Esophagus muscularis mucosa (tissue), 4 donors: ENCODE measurements around the gene CAMTA1. TPM values are rescaled to one million over a fixed set of nuclear protein-coding genes. Genes with fewer than 3 reads are reported as not detected.

Experiments
- DNase-seq: peaks from one replicate; pipeline ENCODE4 v3.0.0-alpha.2; 2017; ENCODE audit errors: extremely low spot score
- H3K27ac ChIP-seq, 4 donors: fragments of 200-600 bp; sonication (generic); replicated peaks in 1 of 4; 1 replicate in 3 of 4; 2 replicates in 1 of 4; pipeline ENCODE4 v1.5.1; 2016 to 2019; ENCODE audit warnings: mild to moderate bottlenecking in 1 of 4
- H3K27me3 ChIP-seq, 4 donors: fragments of 200-600 bp; sonication (generic); one replicate each; pipeline versions ENCODE4 v1.5.1 to v1.6.0; 2016 to 2019
- H3K36me3 ChIP-seq, 4 donors: fragments of 200-600 bp; sonication (generic); one replicate each; pipeline ENCODE4 v1.5.1; 2016 to 2019
- H3K4me1 ChIP-seq, 4 donors: fragments of 200-600 bp; sonication (generic); one replicate each; pipeline ENCODE4 v1.5.1; 2016 to 2019
- H3K4me3 ChIP-seq, 4 donors: fragments of 200-600 bp; sonication (generic); 1 replicate in 2 of 4; 2 replicates in 2 of 4; pipeline ENCODE4 v1.5.1; 2016 to 2019; ENCODE audit warnings: mild to moderate bottlenecking in 4 of 4, moderate library complexity in 1 of 4
- H3K9me3 ChIP-seq, 4 donors: fragments of 200-600 bp; sonication (generic); 1 replicate in 3 of 4; 2 replicates in 1 of 4; pipeline ENCODE4 v1.5.1; 2016 to 2019
- EP300 ChIP-seq: sonication (generic); formaldehyde crosslinking; IDR thresholded peaks from one replicate; pipeline ENCODE4 v1.6.1; 2017; ENCODE audit warnings: antibody characterized with exemption
- POLR2A ChIP-seq: fragments of 450-650 bp; IDR thresholded peaks from one replicate; pipeline ENCODE4 v1.6.1; 2017; ENCODE audit warnings: antibody characterized with exemption, moderate library complexity, mild to moderate bottlenecking, low read depth
- POLR2AphosphoS5 ChIP-seq, 2 donors: sonication (generic); formaldehyde crosslinking; IDR thresholded peaks; one replicate each; pipeline ENCODE4 v1.6.1; 2017; ENCODE audit warnings: antibody characterized with exemption in 2 of 2
- WGBS: methylation state at CpG from one replicate; pipeline ENCODE4 v1.1.5; 2018; 5-methylcytosine and 5-hydroxymethylcytosine counted together
- intact Hi-C: fragments of 100-400 bp; cut with DNase I; formaldehyde crosslinking; loops from one replicate; pipeline ENCODE4 v1.15.1; 2023
- total RNA-seq, 4 donors: library from RNA; depleted of rRNA; stranded (reverse); fragments of >200 nt; gene quantifications; one replicate each; pipeline versions ENCODE4 v1.1.0 to v1.2.1, GENCODE V29; 2016
- TF ChIP-seq, protein P1 (sequence below), 3 experiments: fragments of 200-600 bp in 2 of 3; fragments of 450-650 bp in 1 of 3; sonication (generic) in 2 of 3; IDR thresholded peaks; one replicate each; pipeline ENCODE4 v1.5.1; 2017 to 2019; ENCODE audit warnings: antibody characterized with exemption in 3 of 3, mild to moderate bottlenecking in 2 of 3, moderate library complexity in 1 of 3

CAMTA1 gene
- total RNA-seq, 4 donors from 2014 or later = 109 to 226 (median 139) TPM

DNA sequence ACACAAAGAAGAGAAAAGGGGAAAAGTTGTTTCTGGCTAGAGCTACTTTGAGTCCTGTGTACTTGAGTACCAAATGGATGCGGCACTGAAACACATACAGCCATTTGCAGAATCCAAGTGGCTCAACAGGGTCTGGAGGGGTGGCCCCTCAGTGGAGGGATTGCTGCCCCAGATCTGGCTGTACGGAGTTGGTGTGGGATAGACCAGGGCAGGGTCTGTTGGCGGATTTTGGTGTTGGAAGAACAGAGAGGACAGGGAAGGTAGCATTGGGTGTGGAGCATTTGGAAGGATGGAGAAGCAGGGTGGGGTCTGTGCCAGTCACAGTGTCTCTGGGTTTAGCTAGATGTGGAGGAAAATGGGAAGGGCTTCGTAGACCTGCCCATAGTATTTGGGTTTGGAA lies 220.5 kb downstream of the CAMTA1 start:
- no peak overlapping the region for H3K4me3 ChIP-seq
- no peaks in the 10 kb centered on the region for H3K36me3 ChIP-seq
- H3K9me3 ChIP-seq = no peaks in the 10 kb centered on the region
- DNase-seq = no peak
- H3K27me3 ChIP-seq = peaks cover 0 to 23% (median 0%) of the 10 kb centered on the region in 4 donors
- WGBS = 96% methylated on average over 4 of the region's 4 CpGs
- no peaks in the 10 kb centered on the region for H3K4me1 ChIP-seq
- intact Hi-C loops = no loop called here
- TF ChIP-seq POLR2AphosphoS5 (IDR thresholded peaks at IDR 0.05) (no peak), POLR2A (no peak), EP300 (no peak)
- no peak overlapping the region for H3K27ac ChIP-seq

DNA sequence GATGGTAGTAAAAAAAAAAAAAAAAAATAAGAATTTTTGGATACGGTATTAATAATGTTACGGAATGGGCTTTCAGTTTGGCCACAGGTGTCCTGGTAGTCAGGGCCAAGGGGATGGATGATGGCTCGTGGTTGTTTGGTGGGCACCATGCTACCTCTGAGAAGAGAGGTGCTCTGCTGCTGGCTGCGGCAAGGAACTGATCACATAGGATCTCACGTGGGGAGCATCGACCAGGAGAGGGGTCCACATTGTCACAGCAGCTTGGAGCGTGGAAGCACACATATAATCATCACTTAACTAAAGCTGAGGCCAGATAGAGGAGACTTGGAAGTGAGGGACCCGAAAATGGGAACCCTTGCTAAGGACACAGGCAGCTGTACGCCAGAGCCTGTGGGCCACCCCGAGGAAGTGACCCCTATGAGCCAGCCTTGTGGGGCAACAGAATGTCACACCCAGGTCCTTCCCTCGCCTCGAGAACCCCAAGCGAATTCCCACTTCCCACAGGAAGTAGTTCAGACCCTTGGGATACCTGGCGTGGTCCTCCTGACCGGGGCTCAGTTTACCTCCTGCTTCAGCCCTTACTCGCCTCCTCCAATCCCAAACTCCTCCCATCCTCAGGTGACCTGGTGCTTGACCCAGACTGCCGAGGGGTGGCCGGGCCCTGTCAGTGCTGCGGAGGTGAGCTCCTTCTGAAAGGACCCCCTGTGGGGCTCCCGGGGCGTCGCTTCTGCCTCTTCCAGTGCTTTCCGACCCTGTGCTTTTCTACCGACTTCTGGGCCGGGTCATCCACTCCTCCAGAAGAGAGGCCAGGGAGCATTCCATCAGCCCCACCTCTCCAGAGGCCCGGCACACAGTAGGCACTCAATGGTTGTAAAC lies 222.0 kb downstream of the CAMTA1 start:
- H3K27ac ChIP-seq = no peak overlapping the region
- WGBS = 91% methylated on average over 18 of the region's 26 CpGs
- no peak overlapping the region for H3K4me3 ChIP-seq
- H3K4me1 ChIP-seq = no peaks in the 10 kb centered on the region
- DNase-seq = no peak
- H3K9me3 ChIP-seq = no peaks in the 10 kb centered on the region
- intact Hi-C loops = no loop called here
- H3K27me3 ChIP-seq = peaks cover 0 to 23% (median 0%) of the 10 kb centered on the region in 4 donors
- TF ChIP-seq EP300 = no peak
- TF ChIP-seq, protein P1, sequence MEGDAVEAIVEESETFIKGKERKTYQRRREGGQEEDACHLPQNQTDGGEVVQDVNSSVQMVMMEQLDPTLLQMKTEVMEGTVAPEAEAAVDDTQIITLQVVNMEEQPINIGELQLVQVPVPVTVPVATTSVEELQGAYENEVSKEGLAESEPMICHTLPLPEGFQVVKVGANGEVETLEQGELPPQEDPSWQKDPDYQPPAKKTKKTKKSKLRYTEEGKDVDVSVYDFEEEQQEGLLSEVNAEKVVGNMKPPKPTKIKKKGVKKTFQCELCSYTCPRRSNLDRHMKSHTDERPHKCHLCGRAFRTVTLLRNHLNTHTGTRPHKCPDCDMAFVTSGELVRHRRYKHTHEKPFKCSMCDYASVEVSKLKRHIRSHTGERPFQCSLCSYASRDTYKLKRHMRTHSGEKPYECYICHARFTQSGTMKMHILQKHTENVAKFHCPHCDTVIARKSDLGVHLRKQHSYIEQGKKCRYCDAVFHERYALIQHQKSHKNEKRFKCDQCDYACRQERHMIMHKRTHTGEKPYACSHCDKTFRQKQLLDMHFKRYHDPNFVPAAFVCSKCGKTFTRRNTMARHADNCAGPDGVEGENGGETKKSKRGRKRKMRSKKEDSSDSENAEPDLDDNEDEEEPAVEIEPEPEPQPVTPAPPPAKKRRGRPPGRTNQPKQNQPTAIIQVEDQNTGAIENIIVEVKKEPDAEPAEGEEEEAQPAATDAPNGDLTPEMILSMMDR (IDR thresholded peaks at IDR 0.05) = no peak
- TF ChIP-seq POLR2AphosphoS5 (IDR thresholded peaks at IDR 0.05) = no peak
- TF ChIP-seq POLR2A = no peak
- no peaks in the 10 kb centered on the region for H3K36me3 ChIP-seq

DNA sequence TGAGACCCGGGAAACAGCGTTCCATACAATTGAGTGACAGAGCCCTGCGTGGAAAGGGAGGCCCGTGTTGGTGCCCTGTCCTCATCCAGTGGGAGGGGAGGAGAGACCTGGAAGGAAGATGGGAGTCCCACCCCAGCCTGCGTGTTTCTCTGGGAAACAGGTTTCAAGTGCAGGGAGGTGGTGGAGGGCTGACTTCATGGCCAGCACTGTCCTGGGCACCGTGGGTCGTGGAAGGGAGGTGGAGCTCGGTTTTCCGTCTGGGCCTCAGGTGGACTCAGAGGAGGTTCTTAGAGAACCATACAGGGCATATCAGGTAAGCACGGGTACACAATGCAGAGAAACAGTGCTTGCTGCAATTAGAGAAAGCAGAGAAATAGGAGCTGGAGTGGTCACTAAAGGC lies 222.6 kb downstream of the CAMTA1 start:
- WGBS = 95% methylated on average over 9 of the region's 10 CpGs
- TF ChIP-seq POLR2A = no peak
- TF ChIP-seq POLR2AphosphoS5 (IDR thresholded peaks at IDR 0.05) = no peak
- TF ChIP-seq, protein P1 (IDR thresholded peaks at IDR 0.05) = no peak
- TF ChIP-seq EP300 = no peak
- no peak overlapping the region for H3K4me3 ChIP-seq

DNA sequence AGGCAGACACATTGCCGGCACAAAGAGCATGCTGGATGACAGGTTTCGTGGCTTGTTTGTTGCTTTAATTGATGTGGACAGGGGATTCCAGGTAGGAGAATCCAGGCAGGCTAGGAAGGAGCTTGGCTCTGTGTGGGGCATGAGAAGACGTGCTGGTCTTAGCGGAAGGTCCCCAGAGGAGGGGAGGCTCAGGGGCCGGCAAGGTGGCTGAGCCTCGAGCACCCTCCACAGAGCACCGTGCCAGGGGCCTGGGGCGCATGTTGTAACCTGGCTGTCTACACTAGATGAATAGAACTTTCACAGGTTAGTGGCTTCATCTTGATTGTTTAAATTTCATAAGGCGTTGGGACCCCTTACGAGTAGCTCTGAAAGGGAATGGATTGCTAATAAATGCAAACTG lies 223.1 kb downstream of the CAMTA1 start:
- Histone ChIP-seq H3K4me3 (no peak overlapping the region), H3K27me3 (peaks cover 0 to 15% (median 0%) of the 10 kb centered on the region in 4 donors), H3K9me3 (no peaks in the 10 kb centered on the region), H3K27ac (no peak overlapping the region), H3K4me1 (peaks cover 0 to 1% (median under 1%) of the 10 kb centered on the region in 4 donors), H3K36me3 (no peaks in the 10 kb centered on the region)
- intact Hi-C loops = no loop called here
- DNase-seq = no peak
- no peak for TF ChIP-seq POLR2AphosphoS5 (IDR thresholded peaks at IDR 0.05)
- TF ChIP-seq, protein P1 (IDR thresholded peaks at IDR 0.05) = no peak
- 86% methylated on average over 9 of the region's 10 CpGs for WGBS

More for the DNA sequence above, 222.6 kb downstream of the CAMTA1 start:
- no peak overlapping the region for H3K27ac ChIP-seq
- intact Hi-C loops = no loop called here
- no peaks in the 10 kb centered on the region for H3K9me3 ChIP-seq
- no peaks in the 10 kb centered on the region for H3K36me3 ChIP-seq
- peaks cover 0 to 19% (median 0%) of the 10 kb centered on the region in 4 donors for H3K27me3 ChIP-seq
- no peak for DNase-seq
- H3K4me1 ChIP-seq = no peaks in the 10 kb centered on the region

DNA sequence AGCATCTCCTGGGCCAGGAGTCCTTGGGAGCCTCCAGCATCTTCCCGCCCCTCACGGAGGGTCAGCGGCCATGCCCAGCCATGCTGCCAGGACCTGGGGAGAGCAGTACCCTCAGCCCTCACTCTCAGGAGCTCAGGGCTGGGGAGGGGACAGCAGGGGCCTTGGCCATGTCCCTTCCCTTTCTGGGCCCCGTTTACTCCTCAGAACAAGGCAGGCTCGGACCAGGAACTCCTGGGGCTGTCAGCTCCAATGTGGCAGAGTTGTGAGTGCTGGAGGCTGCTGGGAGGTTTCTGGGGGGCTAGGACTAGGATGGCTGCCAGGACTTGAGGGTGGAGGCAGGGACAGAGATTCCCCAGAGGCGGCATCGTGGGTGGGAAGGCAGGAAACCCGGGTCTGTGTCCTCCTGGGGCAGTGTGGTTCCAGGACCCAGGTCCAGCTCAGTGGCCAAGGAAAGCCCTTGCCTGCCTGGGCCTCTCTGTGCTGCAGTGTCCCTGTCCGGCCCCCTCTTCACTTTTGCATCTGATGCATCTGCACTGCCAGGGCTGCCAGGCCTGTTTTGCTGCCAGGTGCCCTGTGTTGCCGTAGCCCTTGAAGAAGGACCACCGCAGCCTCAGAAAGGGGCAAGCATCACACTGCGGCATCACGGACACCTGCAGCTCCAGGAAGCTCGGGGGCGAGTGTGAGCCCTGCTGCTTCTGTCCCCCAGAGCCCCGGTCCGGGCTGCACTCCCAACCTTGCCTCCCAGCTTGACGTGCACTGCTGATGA lies 223.9 kb downstream of the CAMTA1 start:
- intact Hi-C loops = no loop called here
- H3K4me3 ChIP-seq = no peak overlapping the region

More for the DNA sequence above, 223.9 kb downstream of the CAMTA1 start:
- Histone ChIP-seq H3K36me3 (no peaks in the 10 kb centered on the region), H3K9me3 (no peaks in the 10 kb centered on the region), H3K27me3 (peaks cover 0 to 14% (median 0%) of the 10 kb centered on the region in 4 donors), H3K27ac (no peak overlapping the region), H3K4me1 (peaks cover 0 to 9% (median 8%) of the 10 kb centered on the region in 4 donors)
- WGBS = 79% methylated on average over 14 of the region's 18 CpGs
- TF ChIP-seq POLR2AphosphoS5 (IDR thresholded peaks at IDR 0.05) (no peak), POLR2A (no peak), EP300 (no peak)
- TF ChIP-seq, protein P1 (IDR thresholded peaks at IDR 0.05) = no peak
- DNase-seq = no peak
